HG03139 (cell line): ENCODE data around the gene RECQL5.

ENCODE experiments used
- ATAC-seq: cut with Tn5 transposase; IDR thresholded peaks from one replicate; pipeline ENCODE4 v1.9.1; 2021; ENCODE audit not compliant: unreplicated experiment

Gene RECQL5

GRCh38 chr17:75666959-75667790, at the start of gene RECQL5, which contains the start of gene SAP30BP:
TSS of gene RECQL5 (minus strand) at chr17:75667154. CDS start at chr17:75666557, 597 bp downstream.
TSS of gene SAP30BP (plus strand) at chr17:75667338. CDS start at chr17:75667373, 35 bp downstream.
- peak; percentile 76 for ATAC-seq

DNA sequence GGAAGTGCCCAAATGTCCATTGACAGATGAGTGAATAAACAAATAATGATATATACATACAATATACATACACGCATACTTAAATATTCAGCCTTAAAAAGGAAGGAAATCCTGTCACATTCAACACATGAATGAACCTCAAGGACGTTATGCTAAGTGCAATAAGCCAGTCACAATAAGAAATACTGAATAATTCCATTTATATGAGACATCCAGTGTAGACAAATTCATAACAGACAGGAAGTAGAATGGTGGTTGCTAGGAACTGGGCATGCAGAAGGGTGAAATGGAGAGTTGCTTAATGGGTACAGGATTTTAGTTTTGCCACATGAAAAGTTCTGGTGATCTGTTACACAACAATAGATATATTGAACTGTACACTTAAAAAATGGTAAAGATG, 45.5 kb upstream of the RECQL5 start:
- ATAC-seq, result no peak

- ATAC-seq, result no peak
Observed at GRCh38 chr17:75707079-75707571, 40.2 kb upstream of the RECQL5 start.

DNA sequence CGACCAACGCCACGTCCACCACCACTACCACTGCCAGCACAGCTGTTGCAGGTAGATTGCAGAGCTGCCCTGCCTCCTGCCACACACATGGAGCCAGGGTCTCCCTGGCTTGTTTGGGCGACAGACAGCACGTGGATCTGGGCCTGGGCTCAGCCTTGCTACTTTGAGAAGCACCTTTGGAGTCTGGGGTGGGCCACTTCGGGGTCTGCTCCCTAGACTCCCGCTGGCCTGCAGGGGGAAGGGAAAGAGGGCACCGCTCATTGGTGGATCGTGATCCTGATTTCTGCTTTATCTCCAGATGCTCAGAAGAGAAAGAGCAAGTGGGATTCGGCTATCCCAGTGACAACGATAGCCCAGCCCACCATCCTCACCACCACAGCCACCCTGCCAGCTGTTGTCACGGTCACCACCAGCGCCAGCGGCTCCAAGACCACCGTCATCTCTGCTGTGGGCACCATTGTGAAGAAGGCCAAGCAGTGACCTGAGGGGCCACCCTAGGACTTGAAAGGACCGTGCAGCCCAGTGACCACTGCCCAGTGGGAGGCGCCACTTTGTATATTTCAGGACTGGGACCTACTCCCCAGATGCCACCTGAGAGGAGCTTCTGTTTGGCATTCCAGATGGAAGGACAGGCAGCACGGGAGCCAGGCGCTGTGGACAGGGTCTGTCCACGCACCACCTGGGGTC, 39.2 kb upstream of the RECQL5 start:
- ATAC-seq, result no peak

- ATAC-seq, result no peak
Observed at GRCh38 chr17:75704963-75705875, 38.3 kb upstream of the RECQL5 start.

- no peak for ATAC-seq
Observed at GRCh38 chr17:75703591-75703990, 36.6 kb upstream of the RECQL5 start.

DNA sequence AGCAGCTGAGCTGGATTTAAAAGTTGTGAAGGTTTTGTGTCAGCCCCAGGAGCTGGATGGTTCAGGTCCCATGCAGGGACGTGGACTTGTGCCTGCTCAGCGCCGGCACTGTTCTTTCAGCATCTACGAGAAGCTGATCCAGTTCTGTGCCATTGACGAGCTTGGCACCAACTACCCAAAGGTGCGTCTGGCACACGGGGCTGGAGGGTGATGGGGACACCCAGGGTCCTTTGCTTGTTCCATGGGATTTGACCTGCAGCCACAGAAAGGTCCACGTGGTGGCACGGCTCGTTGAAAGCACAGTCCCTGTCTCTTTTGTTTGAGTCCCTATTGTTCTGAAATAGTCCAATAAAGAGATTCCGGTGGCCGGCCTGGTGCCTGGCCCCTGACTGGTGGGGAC, 36.2 kb upstream of the RECQL5 start:
- ATAC-seq, result no peak

DNA sequence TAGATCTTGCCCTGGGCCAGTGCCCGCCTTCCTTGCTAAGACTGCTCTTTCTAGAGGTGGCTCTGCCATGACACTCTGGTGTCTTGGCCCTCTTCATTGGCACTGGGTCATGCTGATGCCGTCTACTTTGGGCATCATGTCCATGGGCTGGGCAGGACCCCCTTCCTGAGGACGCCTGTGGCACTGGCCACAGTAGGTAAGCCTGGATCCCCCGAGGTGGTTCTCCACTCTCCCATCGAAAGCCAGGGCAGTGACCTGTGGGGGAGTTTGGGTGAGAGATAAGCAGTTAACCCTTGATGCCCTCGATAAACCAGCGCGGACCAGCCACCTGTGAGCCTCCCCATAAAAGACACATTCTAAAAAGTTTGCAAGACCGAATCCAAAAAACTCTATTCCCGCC, 34.3 kb upstream of the RECQL5 start:
- no peak for ATAC-seq

- no peak for ATAC-seq
Observed at GRCh38 chr17:75698659-75699058, 31.7 kb upstream of the RECQL5 start.

DNA sequence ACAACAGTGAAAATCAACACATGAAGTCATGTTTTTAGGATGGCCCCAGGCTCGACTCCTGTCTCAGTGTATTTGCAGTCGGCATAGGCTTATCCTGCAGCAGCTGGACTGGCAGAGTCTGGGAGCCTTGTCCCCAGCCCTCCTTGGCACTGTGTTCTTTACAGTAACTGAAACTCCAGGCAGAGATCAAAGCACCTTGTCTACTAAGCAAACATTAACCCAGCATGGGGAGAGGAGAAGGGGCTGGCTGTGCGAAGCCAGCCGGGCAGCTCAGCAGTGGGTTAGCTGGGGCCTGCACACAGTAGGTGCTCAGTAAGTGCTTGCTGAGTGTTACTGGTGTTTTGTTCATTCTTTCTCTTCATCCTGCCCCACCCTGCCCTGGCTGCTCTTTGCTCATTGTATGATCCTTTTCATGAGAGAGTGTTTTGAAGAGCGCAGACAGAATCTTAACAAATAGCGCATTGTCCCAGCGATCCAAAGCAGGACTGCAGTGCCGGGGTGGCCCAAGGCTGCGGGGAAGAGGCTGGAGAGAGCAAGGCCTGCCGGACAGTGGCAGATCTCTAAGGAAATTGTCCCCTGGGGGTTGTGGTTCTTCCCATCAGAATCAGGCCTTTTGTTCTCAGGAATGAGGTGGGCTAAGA, 30.8 kb upstream of the RECQL5 start:
- ATAC-seq, result no peak

DNA sequence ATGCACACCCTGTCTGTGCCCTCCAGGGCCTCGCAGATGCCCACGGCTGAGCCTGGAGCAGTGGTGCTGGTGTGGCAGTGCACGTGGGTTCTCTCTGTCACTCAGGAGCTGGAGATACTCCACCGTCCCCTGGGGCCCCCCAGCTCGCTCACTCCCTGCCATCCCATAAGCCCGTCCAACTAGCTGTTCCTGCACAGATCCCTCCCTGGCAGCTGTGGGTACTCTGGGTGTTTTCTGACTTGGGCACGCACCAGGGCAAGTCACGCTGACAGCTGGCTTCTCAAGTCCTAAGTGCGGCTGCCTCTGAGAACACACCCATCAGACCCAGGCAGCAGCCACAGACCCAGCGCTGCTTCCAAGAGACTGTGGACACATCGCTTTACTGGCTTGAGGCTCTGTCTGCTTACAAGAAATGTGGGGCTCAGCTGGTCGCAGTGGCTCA, 28.9 kb upstream of the RECQL5 start:
- no peak for ATAC-seq

GRCh38 chr17:75695141-75695829, 28.3 kb upstream of the RECQL5 start:
- no peak for ATAC-seq

GRCh38 chr17:75694536-75694935, 27.6 kb upstream of the RECQL5 start:
- ATAC-seq, result no peak

DNA sequence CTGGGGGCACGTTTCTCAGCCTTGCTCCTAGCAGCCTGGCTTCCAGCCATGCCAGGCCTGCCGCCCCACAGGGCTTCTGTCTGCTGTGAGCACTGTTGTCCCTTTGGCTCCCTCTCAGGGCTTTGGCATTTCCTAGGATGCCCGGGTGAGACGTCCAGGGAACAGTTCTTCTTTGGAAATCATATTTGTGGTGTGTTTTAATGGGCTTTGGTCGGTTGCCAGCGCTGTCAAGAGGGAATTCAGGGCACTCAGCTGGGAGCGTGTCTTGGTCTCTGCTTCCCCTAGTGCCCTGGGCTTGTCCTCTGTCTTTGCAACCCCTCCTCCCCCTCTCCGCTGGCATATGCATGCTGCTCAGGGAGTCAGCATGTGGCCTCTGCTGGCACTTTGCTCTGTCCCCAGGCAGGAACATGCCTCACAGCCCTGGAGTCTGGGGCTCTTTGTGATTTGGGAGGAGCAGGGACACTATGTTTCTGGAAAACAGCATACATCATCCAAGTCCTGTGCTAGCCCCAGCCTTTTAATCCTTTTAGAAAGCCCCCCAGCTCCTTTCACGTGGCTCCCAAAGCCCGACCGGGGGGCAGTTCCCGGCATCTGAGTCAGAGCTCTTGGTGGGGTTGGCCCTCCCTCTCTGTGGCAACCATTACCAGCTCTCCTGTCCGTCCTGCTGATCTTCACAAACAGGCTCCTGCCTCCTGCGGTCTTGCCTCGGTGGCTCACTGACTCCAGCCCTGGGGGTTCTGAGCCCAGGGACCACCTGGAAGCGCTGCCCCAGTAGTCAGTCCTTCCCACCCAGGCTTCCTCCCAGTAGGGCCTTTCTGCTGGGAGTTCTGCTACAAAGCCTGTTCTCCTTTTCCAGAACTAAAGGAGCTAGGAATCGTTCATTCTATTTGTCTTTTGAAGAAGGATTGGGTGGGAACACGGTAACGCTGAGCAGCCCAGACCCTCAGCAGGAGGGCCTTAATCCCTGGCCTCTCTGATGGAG, 26.8 kb upstream of the RECQL5 start:
- ATAC-seq, result no peak

DNA sequence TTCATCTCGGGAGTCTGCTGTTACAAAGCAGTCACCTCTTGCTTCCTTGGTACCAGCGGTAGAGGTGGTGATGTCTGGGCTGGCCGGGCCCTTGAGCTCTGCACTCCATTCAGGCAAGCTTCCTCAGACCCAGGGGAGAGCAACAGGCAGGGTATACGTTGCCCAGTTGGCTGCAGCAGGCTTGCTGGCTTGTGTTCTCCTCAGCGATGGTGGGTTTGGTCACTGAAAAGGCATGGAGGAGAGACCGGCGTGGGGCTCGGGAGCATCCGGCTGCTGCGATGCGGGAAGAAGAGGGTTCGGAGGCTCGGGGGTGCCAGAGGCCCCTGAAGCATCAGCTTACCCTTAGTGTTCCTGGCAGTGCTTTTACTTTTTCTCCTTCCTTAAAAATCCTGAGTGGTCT, 26.0 kb upstream of the RECQL5 start:
- ATAC-seq, result no peak

- ATAC-seq, result no peak
Observed at GRCh38 chr17:75691801-75692626, 25.1 kb upstream of the RECQL5 start.

DNA sequence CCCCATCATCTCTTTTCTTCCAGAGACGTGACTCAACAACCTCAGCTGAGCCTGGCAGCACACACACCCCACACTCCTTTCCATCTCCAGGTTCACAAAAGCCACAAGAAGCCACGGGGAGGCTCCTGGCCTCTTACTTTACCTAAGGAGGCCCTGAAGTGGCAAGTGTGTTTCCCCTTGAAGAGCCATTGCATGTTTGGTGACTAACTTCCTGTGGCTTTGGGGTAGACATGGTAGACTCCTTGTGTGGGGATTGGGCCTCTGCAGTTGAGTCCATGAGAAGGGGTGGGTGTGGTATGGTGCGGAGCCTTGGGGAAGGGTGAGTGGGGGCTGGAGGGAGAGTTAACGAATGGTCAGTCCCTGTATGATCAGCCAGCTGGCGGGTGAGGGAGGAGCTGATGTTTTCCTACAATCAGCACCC, 24.4 kb upstream of the RECQL5 start:
- no peak for ATAC-seq

DNA sequence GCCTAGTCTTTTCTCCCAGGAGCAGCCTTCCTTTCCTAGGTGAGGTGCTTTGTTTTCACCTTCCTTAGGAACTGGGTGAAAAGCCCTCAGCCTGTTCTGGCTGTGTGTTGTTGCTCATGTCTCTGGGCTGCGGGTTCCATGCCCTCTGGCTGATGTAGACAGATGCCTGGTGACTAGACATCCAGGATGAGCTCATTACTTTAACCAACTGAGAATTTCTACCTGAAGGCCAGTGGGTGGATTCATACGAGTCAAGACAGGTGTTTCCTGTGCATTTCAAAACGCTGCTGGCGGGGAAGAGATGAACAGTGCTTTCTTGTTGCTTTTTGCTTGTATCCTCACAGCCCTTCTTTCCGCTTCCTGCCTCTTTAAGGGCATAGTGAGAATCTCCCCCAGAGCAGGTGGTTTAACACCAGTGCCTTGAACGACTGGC, 22.5 kb upstream of the RECQL5 start:
- ATAC-seq, result no peak
